GM23248 (cell line): ENCODE data around the gene BAIAP2L2. TPM values are rescaled to one million over a fixed set of nuclear protein-coding genes. Genes with fewer than 3 reads are reported as not detected.

Experiments
- DNase-seq: peaks from one replicate; pipeline ENCODE4 v3.0.0-alpha.2; 2015
- H2AFZ ChIP-seq: fragments of 200-600 bp; sonication (generic); 2 replicates; pipeline ENCODE4 v1.6.1; 2016; ENCODE audit warnings: antibody characterized with exemption
- H3F3A ChIP-seq: fragments of 200-600 bp; sonication (generic); 2 replicates; pipeline ENCODE4 v1.6.1; 2016; ENCODE audit warnings: mild to moderate bottlenecking, antibody characterized with exemption, mixed run types; ENCODE audit not compliant: insufficient read depth
- H3K27ac ChIP-seq: fragments of 200-600 bp; sonication (generic); 2 replicates; pipeline ENCODE4 v1.5.1; 2016; ENCODE audit warnings: mild to moderate bottlenecking
- H3K27me3 ChIP-seq: fragments of 200-600 bp; sonication (generic); replicated peaks from 2 replicates; pipeline ENCODE4 v1.6.1; 2016; ENCODE audit warnings: mild to moderate bottlenecking; ENCODE audit not compliant: insufficient read depth
- H3K36me3 ChIP-seq: fragments of 200-600 bp; sonication (generic); 2 replicates; pipeline ENCODE4 v1.6.1; 2016; ENCODE audit warnings: low read depth, mild to moderate bottlenecking
- H3K4me1 ChIP-seq: fragments of 200-600 bp; sonication (generic); 2 replicates; pipeline ENCODE4 v1.6.1; 2016; ENCODE audit warnings: mild to moderate bottlenecking; ENCODE audit not compliant: insufficient read depth
- H3K4me2 ChIP-seq: fragments of 200-600 bp; sonication (generic); one replicate; pipeline ENCODE4 v1.6.1; 2016; ENCODE audit warnings: mild to moderate bottlenecking; ENCODE audit not compliant: unreplicated experiment
- H3K4me3 ChIP-seq: fragments of 200-600 bp; sonication (generic); 2 replicates; pipeline ENCODE4 v1.5.1; 2016; ENCODE audit warnings: mild to moderate bottlenecking
- H3K79me2 ChIP-seq: fragments of 200-600 bp; sonication (generic); 2 replicates; pipeline ENCODE4 v1.6.1; 2016; ENCODE audit warnings: mild to moderate bottlenecking; ENCODE audit not compliant: insufficient read depth
- H3K9ac ChIP-seq: fragments of 200-600 bp; sonication (generic); 2 replicates; pipeline ENCODE4 v1.6.1; 2016; ENCODE audit warnings: mild to moderate bottlenecking
- H3K9me2 ChIP-seq: fragments of 200-600 bp; sonication (generic); 2 replicates; pipeline ENCODE4 v1.6.1; 2016; ENCODE audit warnings: mixed run types, mild to moderate bottlenecking, moderate library complexity; ENCODE audit not compliant: insufficient read depth
- H3K9me3 ChIP-seq: fragments of 200-600 bp; sonication (generic); one replicate; pipeline ENCODE4 v1.6.1; 2017; ENCODE audit warnings: low read depth
- H4K20me1 ChIP-seq: fragments of 200-600 bp; sonication (generic); 2 replicates; pipeline ENCODE4 v1.6.0; 2016; ENCODE audit not compliant: insufficient read depth
- EZH2 ChIP-seq: fragments of 200-600 bp; sonication (generic); IDR thresholded peaks from 2 replicates; pipeline ENCODE4 v1.6.1; 2018; ENCODE audit warnings: antibody characterized with exemption, mild to moderate bottlenecking; ENCODE audit not compliant: insufficient read depth, poor library complexity, severe bottlenecking
- EZH2phosphoT487 ChIP-seq: fragments of 200-600 bp; sonication (generic); IDR thresholded peaks from 2 replicates; pipeline ENCODE4 v1.6.1; 2018; ENCODE audit warnings: antibody characterized with exemption, moderate library complexity, mild to moderate bottlenecking, low read depth; ENCODE audit not compliant: insufficient read depth
- WGBS, 2 experiments: methylation state at CpG; one replicate each; pipeline ENCODE4 v1.1.6; 2015 to 2017; ENCODE audit warnings: low lambda C conversion rate in 2 of 2, low coverage in 1 of 2; ENCODE audit errors: missing lambda C conversion rate in 2 of 2; 5-methylcytosine and 5-hydroxymethylcytosine counted together
- in situ Hi-C: fragments of 300-500 bp; cut with MboI; formaldehyde crosslinking; loops from 2 replicates; pipeline ENCODE4 v1.15.0; 2020
- polyA plus RNA-seq: library from polyadenylated mRNA; unstranded; fragments of >200 nt; fragmentation: Nextera tagmentation; extraction: Ambion mirVana; gene quantifications from 2 replicates; pipeline ENCODE4 v1.2.1, GENCODE V29; 2016
- total RNA-seq: library from RNA; depleted of rRNA; stranded (reverse); fragments of >200 nt; shearing (Covaris generic); gene quantifications from 2 replicates; pipeline ENCODE4 v1.2.3, GENCODE V29; 2014

Gene BAIAP2L2
- total and polyA plus RNA-seq, 2 experiments from 2014 or later = 12.6 to 13.4 TPM

GRCh38 chr22:38073150-38074130 is 37.0 kb downstream of the BAIAP2L2 start:
- no peaks in the 10 kb centered on the region for H4K20me1 ChIP-seq
- WGBS, 2 experiments = 92% methylated on average over 27 to 28 of the region's 28 CpGs
- H3K27ac ChIP-seq = no peak overlapping the region
- no peaks in the 10 kb centered on the region for H3K9me2 ChIP-seq
- H3K9ac ChIP-seq = no peak overlapping the region
- in situ Hi-C loops = no loop called here
- H2AFZ ChIP-seq = no peak overlapping the region
- no peak for TF ChIP-seq EZH2
- no peak for TF ChIP-seq EZH2phosphoT487
- no peak overlapping the region for H3K4me3 ChIP-seq
- H3K27me3 ChIP-seq = no peaks in the 10 kb centered on the region
- H3K36me3 ChIP-seq = no peaks in the 10 kb centered on the region
- H3K9me3 ChIP-seq = no peaks in the 10 kb centered on the region
- H3K79me2 ChIP-seq = no peaks in the 10 kb centered on the region
- no peaks in the 10 kb centered on the region for H3F3A ChIP-seq
- DNase-seq = no peak
- no peak overlapping the region for H3K4me2 ChIP-seq
- no peaks in the 10 kb centered on the region for H3K4me1 ChIP-seq

- Histone ChIP-seq H3K79me2 (no peaks in the 10 kb centered on the region), H3K4me1 (no peaks in the 10 kb centered on the region), H3K27ac (no peak overlapping the region), H4K20me1 (no peaks in the 10 kb centered on the region), H3K9me3 (no peaks in the 10 kb centered on the region), H3K36me3 (no peaks in the 10 kb centered on the region), H3K9me2 (no peaks in the 10 kb centered on the region), H3F3A (no peaks in the 10 kb centered on the region), H2AFZ (no peak overlapping the region), H3K4me2 (no peak overlapping the region), H3K27me3 (no peaks in the 10 kb centered on the region), H3K4me3 (no peak overlapping the region), H3K9ac (no peak overlapping the region)
- DNase-seq = no peak
- WGBS, 2 experiments = 90 to 91% methylated on average over 25 of the region's 25 CpGs
- no peak for TF ChIP-seq EZH2phosphoT487
- no peak for TF ChIP-seq EZH2
- in situ Hi-C loops = no loop called here
Measured at GRCh38 chr22:38072322-38073149, 37.9 kb downstream of the BAIAP2L2 start.

- no peak for TF ChIP-seq EZH2
- TF ChIP-seq EZH2phosphoT487 = no peak
- Histone ChIP-seq H3K9me3 (no peaks in the 10 kb centered on the region), H3K9ac (no peak overlapping the region), H3K27me3 (no peaks in the 10 kb centered on the region), H4K20me1 (no peaks in the 10 kb centered on the region), H3K4me2 (no peak overlapping the region), H3F3A (no peaks in the 10 kb centered on the region), H3K9me2 (no peaks in the 10 kb centered on the region), H3K36me3 (no peaks in the 10 kb centered on the region), H3K79me2 (no peaks in the 10 kb centered on the region), H3K4me1 (no peaks in the 10 kb centered on the region), H2AFZ (no peak overlapping the region), H3K4me3 (no peak overlapping the region), H3K27ac (no peak overlapping the region)
- in situ Hi-C loops = no loop called here
- no peak for DNase-seq
- WGBS, 2 experiments = 92 to 94% methylated on average over 22 of the region's 22 CpGs
Measured at GRCh38 chr22:38071421-38072321, 38.8 kb downstream of the BAIAP2L2 start.
